Measurements from ENCODE around the gene F12. TPM values are rescaled to one million over a fixed set of nuclear protein-coding genes. Genes with fewer than 3 reads are reported as not detected.
A peak's percentile ranks its signal among the peaks of the same experiment; 100 is the strongest.

Gene F12
- polyA plus RNA-seq, 3 donors: 1.4 to 5.5 (median 1.5) TPM

DNA sequence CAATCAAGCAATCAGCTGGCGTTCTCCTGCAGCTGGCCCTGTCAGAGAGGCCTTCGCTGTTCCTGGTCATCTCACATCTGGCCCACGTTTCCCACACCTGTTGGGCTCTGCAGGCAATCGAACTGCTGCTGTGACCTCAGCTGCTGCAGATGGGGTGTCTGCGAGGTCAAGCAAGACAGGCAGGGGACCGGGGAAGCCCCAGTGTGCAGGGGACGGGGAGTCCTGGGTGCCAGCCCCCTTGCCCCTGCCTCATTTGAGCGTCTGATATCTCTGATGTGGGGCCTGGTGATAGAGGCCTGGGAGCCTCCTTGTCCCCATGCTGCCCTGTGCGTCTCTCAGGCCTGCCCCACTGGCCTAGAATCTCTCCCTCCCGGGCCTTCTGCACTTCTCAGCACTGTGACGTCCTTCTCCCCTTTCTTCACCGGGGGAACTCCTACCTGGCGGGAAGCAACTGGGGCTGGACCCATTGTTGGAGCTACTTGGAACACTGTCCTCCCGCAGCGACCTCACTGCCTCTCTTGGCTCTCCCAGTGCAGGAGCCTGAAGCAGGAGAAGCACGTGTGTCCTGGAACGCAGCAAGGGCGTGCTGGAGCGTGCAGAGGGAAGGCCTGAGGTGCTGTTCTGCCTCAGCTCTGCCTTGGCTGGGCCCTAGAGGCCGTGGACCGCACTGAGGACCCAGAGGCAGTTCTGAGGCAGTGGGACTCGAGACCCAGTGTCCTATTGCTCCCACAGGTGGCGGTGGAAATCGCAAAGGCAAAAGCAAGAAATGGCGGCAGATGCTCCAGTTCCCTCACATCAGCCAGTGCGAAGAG is 21.0 kb upstream of the F12 start:
- Mint-ChIP-seq H3K36me3 (peaks cover 42 to 72% of the 10 kb centered on the region in 2 donors), H3K27ac (peak overlapping the region; percentile 99 to 100 (median 99)), H3K4me3 (peak overlapping the region; percentile 73 to 95), H3K4me1 (peaks cover 53% of the 10 kb centered on the region), H3K9me3 (no peaks in the 10 kb centered on the region), H3K27me3 (ENCODE audit: low read depth in 3 of 3) (peaks cover 0 to 1% (median 0%) of the 10 kb centered on the region in 3 donors)
- H3K79me2 ChIP-seq (ENCODE audit: insufficient read depth, low read length): peaks cover 80% of the 10 kb centered on the region
- peaks cover 65 to 74% of the 10 kb centered on the region in 2 donors for H3K4me1 ChIP-seq (ENCODE audit: control insufficient read depth in 1 of 2, insufficient read depth in 2 of 2, low read length in 2 of 2)
- intact Hi-C loops (cut with micrococcal nuclease): loop anchor here in 1 of 2 donors (2.0 kb wide), 1 partner anchor 14 kb away; no protein-coding TSS in a partner anchor
- H3K9ac ChIP-seq (ENCODE audit: insufficient read depth, low read length, poor library complexity, severe bottlenecking): peak overlapping the region; percentile 61
- H3K4me3 ChIP-seq (replicated peaks in 1 of 3; ENCODE audit: low read depth in 2 of 3, low read length in 3 of 3): peak overlapping the region in 2 of 3 experiments; percentile 4 to 59
- no peaks in the 10 kb centered on the region for H3K9me3 ChIP-seq (replicated peaks in 1 of 2; ENCODE audit: control insufficient read depth in 1 of 2, insufficient read depth in 1 of 2, low read length in 2 of 2)
- no peak overlapping the region for H2AFZ ChIP-seq (ENCODE audit: insufficient read depth, low read depth, low read length, poor library complexity, severe bottlenecking)
- DNase-seq: no peak
- 81% methylated on average over 24 of the region's 26 CpGs for WGBS (ENCODE audit: insufficient coverage)
- peaks cover 62% of the 10 kb centered on the region for H4K20me1 ChIP-seq (ENCODE audit: insufficient read depth, low read length)
- H3K27ac ChIP-seq (ENCODE audit: low read depth in 1 of 2, low read length in 2 of 2): peak overlapping the region; percentile 98 to 100
- H3K4me2 ChIP-seq (replicated peaks; ENCODE audit: extremely low read depth, low read length, poor library complexity, severe bottlenecking): peak overlapping the region; percentile 69
- TF ChIP-seq, protein P1, sequence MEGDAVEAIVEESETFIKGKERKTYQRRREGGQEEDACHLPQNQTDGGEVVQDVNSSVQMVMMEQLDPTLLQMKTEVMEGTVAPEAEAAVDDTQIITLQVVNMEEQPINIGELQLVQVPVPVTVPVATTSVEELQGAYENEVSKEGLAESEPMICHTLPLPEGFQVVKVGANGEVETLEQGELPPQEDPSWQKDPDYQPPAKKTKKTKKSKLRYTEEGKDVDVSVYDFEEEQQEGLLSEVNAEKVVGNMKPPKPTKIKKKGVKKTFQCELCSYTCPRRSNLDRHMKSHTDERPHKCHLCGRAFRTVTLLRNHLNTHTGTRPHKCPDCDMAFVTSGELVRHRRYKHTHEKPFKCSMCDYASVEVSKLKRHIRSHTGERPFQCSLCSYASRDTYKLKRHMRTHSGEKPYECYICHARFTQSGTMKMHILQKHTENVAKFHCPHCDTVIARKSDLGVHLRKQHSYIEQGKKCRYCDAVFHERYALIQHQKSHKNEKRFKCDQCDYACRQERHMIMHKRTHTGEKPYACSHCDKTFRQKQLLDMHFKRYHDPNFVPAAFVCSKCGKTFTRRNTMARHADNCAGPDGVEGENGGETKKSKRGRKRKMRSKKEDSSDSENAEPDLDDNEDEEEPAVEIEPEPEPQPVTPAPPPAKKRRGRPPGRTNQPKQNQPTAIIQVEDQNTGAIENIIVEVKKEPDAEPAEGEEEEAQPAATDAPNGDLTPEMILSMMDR (IDR thresholded peaks at IDR 0.05): no peak
- no peaks in the 10 kb centered on the region for H3K27me3 ChIP-seq (ENCODE audit: control insufficient read depth in 2 of 2, insufficient read depth in 2 of 2, low read length in 2 of 2)
- H3K36me3 ChIP-seq (replicated peaks in 1 of 2; ENCODE audit: control insufficient read depth in 1 of 2, insufficient read depth in 2 of 2, low read length in 2 of 2): peaks cover 48 to 55% of the 10 kb centered on the region in 2 donors

DNA sequence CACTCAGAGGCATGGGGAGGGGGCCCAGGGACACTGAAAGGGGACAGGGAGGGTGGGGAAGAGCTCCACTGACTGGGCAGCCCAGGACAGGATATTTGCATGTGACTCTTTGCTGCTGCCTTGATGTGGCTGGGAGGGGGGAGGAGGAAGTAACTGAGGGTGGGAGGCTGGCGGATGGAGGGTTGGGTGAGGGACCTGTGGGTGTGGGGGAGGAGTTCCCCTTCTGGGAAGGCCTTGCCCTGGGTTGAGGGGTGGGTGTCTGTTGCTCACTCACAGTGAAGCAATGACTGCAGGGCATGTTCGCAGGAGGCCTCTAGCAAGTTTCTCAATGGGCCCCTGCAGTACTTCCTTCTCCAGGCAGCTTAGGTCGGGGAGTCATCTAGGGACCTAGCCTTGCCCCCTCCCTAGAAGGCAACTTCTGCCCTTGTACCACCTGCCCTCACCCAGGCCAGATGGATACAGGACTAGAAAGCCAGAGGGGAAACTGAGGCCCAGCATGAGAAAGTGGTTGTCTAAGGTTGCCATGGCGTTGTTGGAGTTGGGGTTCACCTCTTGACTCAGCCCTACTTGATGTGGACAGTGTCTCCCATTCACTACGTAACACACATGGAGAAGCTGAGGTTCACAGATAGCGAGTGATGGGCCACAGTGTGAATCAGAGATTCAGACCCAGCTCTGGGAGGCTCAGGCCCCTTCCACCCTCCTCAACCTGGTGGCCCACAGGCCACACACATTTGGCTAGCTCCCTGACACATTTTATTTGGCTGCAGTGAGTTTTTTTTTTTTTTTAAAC is 20.1 kb upstream of the F12 start:
- H3K9me3 Mint-ChIP-seq: no peaks in the 10 kb centered on the region
- Histone ChIP-seq H3K27ac (ENCODE audit: low read depth in 1 of 2, low read length in 2 of 2) (peak overlapping the region; percentile 98 to 100), H3K27me3 (ENCODE audit: control insufficient read depth in 2 of 2, insufficient read depth in 2 of 2, low read length in 2 of 2) (no peaks in the 10 kb centered on the region), H3K9ac (ENCODE audit: insufficient read depth, low read length, poor library complexity, severe bottlenecking) (peak overlapping the region; percentile 98), H2AFZ (ENCODE audit: insufficient read depth, low read depth, low read length, poor library complexity, severe bottlenecking) (no peak overlapping the region), H3K4me3 (replicated peaks in 1 of 3; ENCODE audit: low read depth in 2 of 3, low read length in 3 of 3) (peak overlapping the region; percentile 80 to 99 (median 95)), H3K36me3 (replicated peaks in 1 of 2; ENCODE audit: control insufficient read depth in 1 of 2, insufficient read depth in 2 of 2, low read length in 2 of 2) (peaks cover 39 to 46% of the 10 kb centered on the region in 2 donors), H4K20me1 (ENCODE audit: insufficient read depth, low read length) (peaks cover 53% of the 10 kb centered on the region), H3K9me3 (replicated peaks in 1 of 2; ENCODE audit: control insufficient read depth in 1 of 2, insufficient read depth in 1 of 2, low read length in 2 of 2) (no peaks in the 10 kb centered on the region), H3K79me2 (ENCODE audit: insufficient read depth, low read length) (peaks cover 74% of the 10 kb centered on the region), H3K4me2 (replicated peaks; ENCODE audit: extremely low read depth, low read length, poor library complexity, severe bottlenecking) (peak overlapping the region; percentile 100), H3K4me1 (ENCODE audit: control insufficient read depth in 1 of 2, insufficient read depth in 2 of 2, low read length in 2 of 2) (peaks cover 69 to 81% of the 10 kb centered on the region in 2 donors)
- H3K4me3 Mint-ChIP-seq: peak overlapping the region; percentile 95
- peaks cover 34 to 63% of the 10 kb centered on the region in 2 donors for H3K36me3 Mint-ChIP-seq
- peak; percentile 98 to 100 (median 99) for DNase-seq
- WGBS (ENCODE audit: insufficient coverage): 17% methylated on average over 3 of the region's 6 CpGs
- TF ChIP-seq, protein P1 (IDR thresholded peaks at IDR 0.05): no peak
- peak overlapping the region; percentile 99 to 100 (median 99) for H3K27ac Mint-ChIP-seq
- peaks cover 0 to 1% (median 0%) of the 10 kb centered on the region in 3 donors for H3K27me3 Mint-ChIP-seq (ENCODE audit: low read depth in 3 of 3)
- intact Hi-C loops (cut with micrococcal nuclease): loop anchor here in 1 of 2 donors (2.0 to 5.0 kb wide), 4 partner anchors 15 to 37 kb away; no protein-coding TSS in a partner anchor
- peaks cover 58% of the 10 kb centered on the region for H3K4me1 Mint-ChIP-seq
